ENCODE data around the gene MCF2L.

MCF2L gene

GRCh38 chr13:113118261-113119021 is 149.4 kb downstream of the MCF2L start:
- no peak for DNase-seq

- no peak for DNase-seq
Observed at GRCh38 chr13:113119166-113119821, 150.3 kb downstream of the MCF2L start.

DNA sequence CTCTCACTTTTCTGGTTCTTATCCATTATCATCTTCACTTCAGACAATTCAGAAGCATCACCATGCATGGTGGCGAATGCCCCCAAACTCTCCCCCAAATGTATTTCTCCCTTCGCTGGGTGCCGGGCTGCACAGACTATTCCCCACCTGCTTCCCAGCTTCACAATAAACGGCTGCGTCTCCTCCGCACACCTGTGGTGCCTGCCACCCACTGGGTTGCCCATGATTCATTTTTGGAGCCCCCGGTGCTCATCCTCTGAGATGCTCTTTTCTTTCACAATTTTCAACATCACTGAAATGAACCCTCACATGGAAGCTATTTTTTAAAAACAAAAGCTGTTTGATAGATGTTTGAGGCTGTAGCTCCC is 150.8 kb downstream of the MCF2L start:
- no peak for DNase-seq

GRCh38 chr13:113120300-113121182 is 151.5 kb downstream of the MCF2L start:
- DNase-seq = no peak

DNA sequence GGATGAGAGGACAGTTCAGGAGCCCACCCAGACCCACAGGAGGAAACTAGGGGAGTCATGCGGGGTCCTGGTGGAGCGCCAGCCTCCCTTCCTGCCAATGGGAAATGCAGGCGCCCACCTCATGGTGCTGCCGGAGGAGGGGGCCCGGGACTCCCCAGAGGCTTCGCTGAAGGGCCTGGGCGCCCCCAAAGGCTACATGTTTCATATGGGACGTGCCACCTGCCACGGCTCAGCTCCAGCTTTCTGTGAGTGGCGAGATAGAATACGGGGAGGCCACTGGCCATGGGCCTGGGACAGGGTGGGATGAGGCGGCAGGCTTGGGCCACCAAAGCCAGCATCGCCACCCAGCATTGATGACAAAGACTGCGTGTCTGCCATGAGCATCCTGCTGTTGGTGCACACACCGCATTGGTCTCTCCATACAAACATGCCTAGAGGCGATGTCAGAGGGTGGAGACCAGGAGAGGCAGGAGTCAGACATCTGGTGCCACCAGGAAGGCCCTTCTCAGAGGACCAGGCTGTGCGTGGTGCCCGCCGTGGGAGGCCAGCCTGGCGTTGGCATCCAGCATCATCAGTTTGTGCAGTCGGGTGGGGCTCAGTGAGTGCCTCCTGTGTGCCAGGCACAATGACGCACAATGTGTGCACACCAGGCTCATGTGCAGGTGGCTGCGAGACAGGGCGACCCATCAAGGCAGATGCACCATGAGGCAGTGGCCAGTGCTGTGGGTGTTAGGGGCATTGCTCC is 152.3 kb downstream of the MCF2L start:
- no peak for DNase-seq

DNA sequence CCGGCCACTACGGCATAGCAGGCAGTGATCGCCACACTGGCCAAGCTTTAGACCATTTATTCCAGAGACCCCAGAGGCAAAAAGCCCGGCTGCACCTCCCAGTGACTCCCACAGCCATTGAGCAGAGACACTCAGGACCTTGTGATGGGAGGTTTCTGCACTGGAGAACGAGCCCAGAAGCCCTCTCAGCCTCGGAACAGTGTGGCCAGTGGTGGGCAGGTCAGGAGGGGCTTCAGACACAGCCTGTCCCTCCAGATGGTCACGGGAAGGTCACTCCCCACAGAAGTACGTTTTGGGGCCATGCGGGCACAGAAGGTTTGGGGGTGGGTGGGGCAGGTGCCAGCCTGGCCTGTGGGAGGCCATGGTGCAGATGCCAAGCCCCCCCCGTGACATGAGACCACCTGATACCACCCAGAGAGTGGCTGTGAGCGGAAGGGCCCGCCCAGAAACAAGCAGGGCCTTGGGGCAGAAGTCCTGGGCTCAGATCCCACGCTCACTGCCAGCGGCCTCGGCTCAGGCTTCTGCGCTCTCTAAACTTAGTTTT is 153.0 kb downstream of the MCF2L start:
- no peak for DNase-seq

DNA sequence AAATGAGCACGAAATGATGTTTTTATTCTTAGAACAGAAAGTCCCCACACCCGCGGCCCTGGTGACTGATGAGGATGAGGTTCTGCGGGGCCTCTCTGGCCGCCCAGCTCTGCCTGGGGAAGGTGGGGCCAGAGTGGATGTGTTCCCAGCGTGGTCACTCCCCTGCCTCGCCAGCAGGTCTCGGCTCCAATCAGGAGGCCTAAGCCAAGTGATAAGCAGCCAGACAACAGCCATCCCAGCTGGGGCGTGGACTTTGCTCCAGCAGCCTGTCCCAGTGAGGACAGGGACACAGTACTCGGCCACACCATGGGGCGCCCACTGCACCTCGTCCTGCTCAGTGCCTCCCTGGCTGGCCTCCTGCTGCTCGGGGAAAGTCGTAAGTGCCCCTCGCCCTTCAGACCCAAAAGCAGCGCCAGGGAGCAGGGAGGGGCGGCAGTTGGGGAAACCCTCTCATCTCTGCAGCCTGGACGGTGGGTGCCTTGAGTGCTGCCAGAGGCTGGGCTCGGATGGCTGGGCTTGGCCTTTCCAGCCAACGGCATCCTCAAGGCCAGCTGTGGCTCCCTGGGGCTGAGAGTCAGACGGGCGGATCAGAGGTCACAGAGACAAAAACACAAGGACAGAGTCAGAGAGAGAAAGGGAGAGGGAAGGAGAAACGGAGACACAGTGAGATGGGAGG is 153.7 kb downstream of the MCF2L start, which contains the start of gene F10:
Gene F10, plus strand, starts transcription at position 250 of the 676 bp plus-strand sequence. Its CDS starts 57 bp downstream, at position 307.
- no peak for DNase-seq

DNA sequence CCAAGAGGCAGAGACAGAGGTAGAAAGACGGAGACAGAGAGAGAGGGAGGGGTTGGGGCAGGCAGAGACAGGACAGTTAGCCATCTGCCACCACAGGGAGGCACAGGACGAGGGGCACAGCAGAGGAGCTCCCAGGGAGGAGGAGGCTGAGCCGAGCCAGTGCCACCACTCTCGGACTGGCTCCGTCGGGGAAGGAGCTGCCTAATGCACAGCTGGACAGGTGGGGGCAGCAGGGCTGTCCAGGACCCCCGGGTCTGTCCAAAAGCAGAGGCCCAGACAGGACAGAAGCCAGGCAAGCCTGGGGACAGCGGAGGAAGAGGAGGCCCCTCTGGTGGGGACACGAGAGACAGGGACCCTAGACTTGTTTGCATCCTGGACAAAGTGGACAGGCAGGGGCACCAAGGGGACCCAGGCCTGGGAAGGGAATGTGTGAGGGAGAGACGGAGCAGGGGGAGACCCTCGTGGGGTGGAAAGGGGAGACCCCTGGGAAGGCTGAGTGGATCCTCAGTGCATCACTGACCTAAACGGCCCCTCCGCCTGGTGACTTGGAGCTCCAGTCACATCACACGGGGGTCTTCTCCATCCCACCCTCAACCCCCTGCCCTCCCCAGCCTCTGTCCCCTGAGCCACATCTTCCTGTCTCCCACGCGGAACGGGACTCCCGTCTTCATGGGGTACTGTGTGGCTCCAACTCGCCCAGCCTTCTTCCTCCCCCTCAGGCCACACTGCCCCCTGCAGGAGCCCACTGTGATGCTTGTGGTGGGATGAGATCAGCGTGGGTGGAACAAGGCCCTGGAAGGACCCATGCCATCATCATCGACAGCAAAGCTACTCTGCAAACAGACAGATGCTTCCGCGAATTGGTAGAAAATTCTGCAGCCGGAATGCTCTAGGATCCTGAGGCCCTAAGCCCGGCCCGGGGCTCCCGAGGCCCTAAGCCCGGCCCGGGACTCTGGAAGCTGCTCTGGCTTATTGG is 154.5 kb downstream of the MCF2L start:
- peak; percentile 8 for DNase-seq

GRCh38 chr13:113124211-113124970 is 155.4 kb downstream of the MCF2L start:
- no peak for DNase-seq

GRCh38 chr13:113125506-113126264 is 156.7 kb downstream of the MCF2L start:
- DNase-seq = no peak

GRCh38 chr13:113126265-113127150 is 157.5 kb downstream of the MCF2L start:
- DNase-seq = no peak

- DNase-seq = no peak
Observed at GRCh38 chr13:113129480-113129879, 160.5 kb downstream of the MCF2L start.

GRCh38 chr13:113129921-113130750 is 161.1 kb downstream of the MCF2L start:
- DNase-seq = no peak

DNA sequence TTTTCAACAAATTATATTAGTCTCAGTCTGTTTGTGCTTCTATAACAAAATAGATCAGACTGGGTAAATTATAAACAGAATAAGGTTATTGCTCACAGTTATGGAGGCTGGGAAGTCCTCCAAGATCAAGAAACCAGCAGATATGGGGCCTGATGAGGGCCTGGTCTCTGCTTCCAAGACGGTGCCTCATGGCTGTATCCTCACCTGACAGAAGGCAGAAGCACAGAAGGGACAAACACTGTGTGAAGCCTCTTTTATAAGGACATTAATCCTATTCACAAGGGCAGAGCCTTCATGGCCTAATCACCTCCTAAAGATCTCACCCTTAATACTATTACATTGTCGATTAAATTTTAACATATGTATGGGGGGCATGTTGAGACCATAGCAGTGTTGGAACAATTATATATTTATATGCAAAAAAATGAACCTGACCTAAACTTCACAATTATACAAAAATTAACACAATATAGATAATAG is 166.3 kb downstream of the MCF2L start:
- no peak for DNase-seq

GRCh38 chr13:113137691-113138298 is 168.8 kb downstream of the MCF2L start:
- DNase-seq = no peak

DNA sequence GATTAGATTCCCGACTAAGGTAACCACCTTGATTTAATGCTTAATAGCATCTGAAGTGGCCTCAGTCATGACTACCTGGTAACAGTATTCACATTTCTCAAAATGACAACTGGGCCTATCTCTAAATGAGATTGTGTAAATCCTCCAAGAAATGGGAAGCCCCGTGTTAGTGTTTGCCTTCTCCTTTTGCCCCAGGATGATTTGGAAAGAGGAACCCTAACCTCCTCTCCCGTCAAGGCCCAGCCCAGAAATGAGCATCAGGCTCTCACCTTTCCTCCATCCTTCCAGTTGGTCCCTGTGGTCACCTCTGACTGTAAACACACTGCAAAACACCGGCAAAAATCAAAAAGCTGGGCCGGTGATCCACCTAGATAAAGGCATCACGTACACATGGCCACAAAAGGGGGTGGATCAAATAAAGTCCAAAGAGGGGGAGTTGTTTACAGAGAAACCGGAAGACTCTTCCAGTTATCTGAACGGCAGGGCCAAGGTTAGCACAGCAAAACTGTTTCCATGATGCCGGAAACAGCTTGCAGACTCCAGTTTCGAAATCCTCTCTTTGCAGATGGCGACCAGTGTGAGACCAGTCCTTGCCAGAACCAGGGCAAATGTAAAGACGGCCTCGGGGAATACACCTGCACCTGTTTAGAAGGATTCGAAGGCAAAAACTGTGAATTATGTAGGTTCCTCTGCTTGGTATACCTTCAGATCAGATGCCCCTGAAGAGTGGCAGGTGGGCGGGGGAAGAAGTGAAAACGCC is 170.0 kb downstream of the MCF2L start:
- no peak for DNase-seq

Measured in NCI-H1694 treated with DMSO at 0.1 percent for 48 hours (cell line).